GM23248 (cell line): ENCODE data around the gene LTO1.

Experiments used
- EZH2 ChIP-seq: fragments of 200-600 bp; sonication (generic); IDR thresholded peaks from 2 replicates; pipeline ENCODE4 v1.6.1; 2018; ENCODE audit warnings: antibody characterized with exemption, mild to moderate bottlenecking; ENCODE audit not compliant: insufficient read depth, poor library complexity, severe bottlenecking
- EZH2phosphoT487 ChIP-seq: fragments of 200-600 bp; sonication (generic); IDR thresholded peaks from 2 replicates; pipeline ENCODE4 v1.6.1; 2018; ENCODE audit warnings: antibody characterized with exemption, moderate library complexity, mild to moderate bottlenecking, low read depth; ENCODE audit not compliant: insufficient read depth

- TF ChIP-seq EZH2phosphoT487 (no peak), EZH2 (no peak)
Observed at GRCh38 chr11:69641681-69642548, 33.2 kb downstream of the LTO1 start.
